Gastroesophageal sphincter (tissue), 3 donors: ENCODE data around the gene SNX11.

ENCODE experiments used
- EP300 ChIP-seq: sonication (generic); formaldehyde crosslinking; IDR thresholded peaks from one replicate; pipeline ENCODE4 v1.6.1; 2017; ENCODE audit warnings: antibody characterized with exemption, mild to moderate bottlenecking
- POLR2A ChIP-seq, 2 donors: fragments of 450-650 bp; IDR thresholded peaks; one replicate each; pipeline ENCODE4 v1.6.1; 2017; ENCODE audit warnings: antibody characterized with exemption in 2 of 2, mild to moderate bottlenecking in 2 of 2, moderate library complexity in 1 of 2
- TF ChIP-seq, protein P1 (sequence below), 4 experiments: fragments of 200-600 bp in 2 of 4; fragments of 450-650 bp in 2 of 4; sonication (generic) in 1 of 4; IDR thresholded peaks; one replicate each; pipeline ENCODE4 v1.5.1; 2017 to 2019; ENCODE audit warnings: antibody characterized with exemption in 4 of 4, mild to moderate bottlenecking in 2 of 4, moderate library complexity in 2 of 4

DNA sequence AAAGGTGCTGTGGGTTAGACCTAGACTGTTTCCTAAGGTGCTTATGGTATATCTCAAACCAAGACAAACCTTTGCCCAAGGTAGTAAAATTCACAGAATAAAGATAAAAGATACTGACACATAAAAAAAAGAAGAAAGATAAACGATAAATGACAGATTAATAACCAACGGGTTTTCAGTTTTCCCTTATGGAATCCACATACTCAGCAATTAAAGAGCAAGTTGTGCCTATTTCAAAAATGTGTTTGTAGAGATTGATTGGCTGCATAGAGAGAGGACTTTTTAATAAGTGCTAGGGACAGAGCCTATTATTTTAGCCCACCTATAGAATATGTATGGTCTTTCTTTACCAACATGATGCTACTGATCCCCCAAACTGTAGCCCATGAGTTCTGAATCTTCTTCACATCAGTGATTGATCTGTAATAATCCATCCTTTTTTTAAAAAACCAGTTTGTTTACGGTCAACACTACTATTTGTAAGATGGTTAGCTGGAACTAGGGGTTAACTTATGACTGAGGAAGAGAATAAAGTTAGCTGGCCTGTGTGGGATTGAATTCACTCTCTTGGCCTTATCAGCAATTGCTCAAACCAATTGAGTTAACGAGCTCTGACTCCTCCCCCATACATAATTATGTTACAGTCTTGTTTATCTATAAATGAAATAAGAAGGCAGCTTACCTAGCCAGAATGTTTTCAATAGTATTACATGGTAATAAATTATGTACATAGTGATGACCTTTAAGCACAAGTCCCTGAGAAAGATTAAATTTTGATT, 53.8 kb downstream of the SNX11 start:
- TF ChIP-seq POLR2A (IDR thresholded peaks at IDR 0.05) (no peak), EP300 (no peak)
- TF ChIP-seq, protein P1, sequence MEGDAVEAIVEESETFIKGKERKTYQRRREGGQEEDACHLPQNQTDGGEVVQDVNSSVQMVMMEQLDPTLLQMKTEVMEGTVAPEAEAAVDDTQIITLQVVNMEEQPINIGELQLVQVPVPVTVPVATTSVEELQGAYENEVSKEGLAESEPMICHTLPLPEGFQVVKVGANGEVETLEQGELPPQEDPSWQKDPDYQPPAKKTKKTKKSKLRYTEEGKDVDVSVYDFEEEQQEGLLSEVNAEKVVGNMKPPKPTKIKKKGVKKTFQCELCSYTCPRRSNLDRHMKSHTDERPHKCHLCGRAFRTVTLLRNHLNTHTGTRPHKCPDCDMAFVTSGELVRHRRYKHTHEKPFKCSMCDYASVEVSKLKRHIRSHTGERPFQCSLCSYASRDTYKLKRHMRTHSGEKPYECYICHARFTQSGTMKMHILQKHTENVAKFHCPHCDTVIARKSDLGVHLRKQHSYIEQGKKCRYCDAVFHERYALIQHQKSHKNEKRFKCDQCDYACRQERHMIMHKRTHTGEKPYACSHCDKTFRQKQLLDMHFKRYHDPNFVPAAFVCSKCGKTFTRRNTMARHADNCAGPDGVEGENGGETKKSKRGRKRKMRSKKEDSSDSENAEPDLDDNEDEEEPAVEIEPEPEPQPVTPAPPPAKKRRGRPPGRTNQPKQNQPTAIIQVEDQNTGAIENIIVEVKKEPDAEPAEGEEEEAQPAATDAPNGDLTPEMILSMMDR (IDR thresholded peaks at IDR 0.05) = no peak
